Thoracic aorta (tissue), 2 donors: ENCODE data around the gene CXCR3. TPM values are rescaled to one million over a fixed set of nuclear protein-coding genes. Genes with fewer than 3 reads are reported as not detected.
"Not testable (repeated sequence)": the region's sequence is repeated elsewhere in the genome, so short reads cannot be mapped to it uniquely, and the experiment has no call there.

Experiments used
- ATAC-seq: fragments of 150-250 bp; one replicate; pipeline ENCODE4 v1.8.0; 2017; ENCODE audit warnings: low read depth; ENCODE audit not compliant: insufficient number of reproducible peaks, low FRiP score
- DNase-seq: peaks from one replicate; pipeline ENCODE4 v3.0.0-alpha.2; 2020; ENCODE audit warnings: low spot score
- H3K27ac ChIP-seq, 2 donors: fragments of 200-600 bp; sonication (generic); 1 replicate in 1 of 2; 2 replicates in 1 of 2; pipeline ENCODE4 v1.5.1; 2016; ENCODE audit warnings: mild to moderate bottlenecking in 2 of 2, moderate library complexity in 2 of 2
- H3K27me3 ChIP-seq: fragments of 200-600 bp; sonication (generic); replicated peaks from 2 replicates; pipeline ENCODE4 v1.6.0; 2016; ENCODE audit warnings: mild to moderate bottlenecking; ENCODE audit not compliant: insufficient read depth
- H3K36me3 ChIP-seq: fragments of 200-600 bp; sonication (generic); one replicate; pipeline ENCODE4 v1.5.1; 2016
- H3K4me1 ChIP-seq, 2 donors: fragments of 200-600 bp; sonication (generic); 1 replicate in 1 of 2; 2 replicates in 1 of 2; pipeline versions ENCODE4 v1.5.1 to v1.6.0; 2016; ENCODE audit warnings: low read depth in 2 of 2, mild to moderate bottlenecking in 1 of 2; ENCODE audit not compliant: control insufficient read depth in 1 of 2
- H3K4me3 ChIP-seq: fragments of 200-600 bp; sonication (generic); 2 replicates; pipeline ENCODE4 v1.5.1; 2016; ENCODE audit warnings: mild to moderate bottlenecking
- H3K9me3 ChIP-seq: fragments of 200-600 bp; sonication (generic); 2 replicates; pipeline ENCODE4 v1.5.1; 2016
- total RNA-seq, 2 donors: library from RNA; depleted of rRNA; stranded (reverse); fragments of >200 nt; gene quantifications; one replicate each; pipeline versions ENCODE4 v1.1.0 to v1.2.3, GENCODE V29; 2016
- TF ChIP-seq, protein P1 (sequence below): fragments of 200-600 bp; sonication (generic); IDR thresholded peaks from one replicate; pipeline ENCODE4 v1.5.1; 2019; ENCODE audit warnings: antibody characterized with exemption

Gene CXCR3
- total RNA-seq, 2 donors from 2014 or later, result 0.99 TPM; not detected in 1

DNA sequence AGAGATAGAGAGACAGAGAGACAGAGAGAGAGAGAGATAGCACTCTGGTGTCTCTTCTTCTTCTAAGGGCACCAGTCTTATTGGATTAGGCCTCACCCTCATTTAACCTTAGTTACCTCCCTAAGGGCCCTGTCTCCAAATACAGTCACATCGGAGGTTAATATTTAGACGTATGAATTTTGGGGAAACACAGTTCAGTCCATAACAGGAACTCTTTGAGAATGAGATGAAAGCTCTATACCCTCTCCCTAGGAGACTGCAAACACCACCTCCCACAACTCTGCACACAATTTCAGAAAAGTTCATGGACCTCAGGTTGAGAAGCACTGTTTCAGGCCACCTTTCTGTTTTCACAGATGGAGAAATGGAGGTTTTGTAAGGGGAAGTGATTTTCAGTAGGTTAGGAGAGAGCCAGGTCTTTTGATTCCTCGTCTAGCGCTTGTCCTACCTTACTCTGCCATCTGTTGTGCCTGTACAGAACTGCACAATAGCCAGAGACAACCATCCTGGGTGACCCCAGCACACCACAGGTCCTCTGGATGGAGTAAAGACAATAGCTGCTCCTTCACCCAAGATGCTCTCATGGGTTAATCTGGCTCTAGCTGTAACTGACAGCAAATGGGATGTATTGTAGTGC is 32.1 kb upstream of the CXCR3 start:
- no peak for DNase-seq
- no peak for ATAC-seq
- TF ChIP-seq, protein P1, sequence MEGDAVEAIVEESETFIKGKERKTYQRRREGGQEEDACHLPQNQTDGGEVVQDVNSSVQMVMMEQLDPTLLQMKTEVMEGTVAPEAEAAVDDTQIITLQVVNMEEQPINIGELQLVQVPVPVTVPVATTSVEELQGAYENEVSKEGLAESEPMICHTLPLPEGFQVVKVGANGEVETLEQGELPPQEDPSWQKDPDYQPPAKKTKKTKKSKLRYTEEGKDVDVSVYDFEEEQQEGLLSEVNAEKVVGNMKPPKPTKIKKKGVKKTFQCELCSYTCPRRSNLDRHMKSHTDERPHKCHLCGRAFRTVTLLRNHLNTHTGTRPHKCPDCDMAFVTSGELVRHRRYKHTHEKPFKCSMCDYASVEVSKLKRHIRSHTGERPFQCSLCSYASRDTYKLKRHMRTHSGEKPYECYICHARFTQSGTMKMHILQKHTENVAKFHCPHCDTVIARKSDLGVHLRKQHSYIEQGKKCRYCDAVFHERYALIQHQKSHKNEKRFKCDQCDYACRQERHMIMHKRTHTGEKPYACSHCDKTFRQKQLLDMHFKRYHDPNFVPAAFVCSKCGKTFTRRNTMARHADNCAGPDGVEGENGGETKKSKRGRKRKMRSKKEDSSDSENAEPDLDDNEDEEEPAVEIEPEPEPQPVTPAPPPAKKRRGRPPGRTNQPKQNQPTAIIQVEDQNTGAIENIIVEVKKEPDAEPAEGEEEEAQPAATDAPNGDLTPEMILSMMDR, result no peak

DNA sequence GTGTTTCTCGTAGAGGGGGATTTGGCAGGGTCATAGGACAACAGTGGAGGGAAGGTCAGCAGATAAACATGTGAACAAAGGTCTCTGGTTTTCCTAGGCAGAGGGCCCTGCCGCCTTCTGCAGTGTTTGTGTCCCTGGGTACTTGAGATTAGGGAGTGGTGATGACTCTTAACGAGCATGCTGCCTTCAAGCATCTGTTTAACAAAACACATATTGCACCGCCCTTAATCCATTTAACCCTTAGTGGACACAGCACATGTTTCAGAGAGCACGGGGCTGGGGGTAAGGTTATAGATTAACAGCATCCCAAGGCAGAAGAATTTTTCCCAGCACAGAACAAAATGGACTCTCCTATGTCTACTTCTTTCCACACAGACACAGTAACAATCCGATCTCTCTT is 26.1 kb upstream of the CXCR3 start:
- H3K4me3 ChIP-seq, H3K27ac ChIP-seq, DNase-seq, H3K9me3 ChIP-seq, H3K27me3 ChIP-seq, ATAC-seq, H3K36me3 ChIP-seq, H3K4me1 ChIP-seq: not testable (repeated sequence)

More for the DNA sequence above, 32.1 kb upstream of the CXCR3 start:
- Histone ChIP-seq H3K27me3 (no peaks in the 10 kb centered on the region), H3K27ac (no peak overlapping the region), H3K4me3 (no peak overlapping the region), H3K36me3 (no peaks in the 10 kb centered on the region), H3K9me3 (no peaks in the 10 kb centered on the region), H3K4me1 (no peaks in the 10 kb centered on the region)

DNA sequence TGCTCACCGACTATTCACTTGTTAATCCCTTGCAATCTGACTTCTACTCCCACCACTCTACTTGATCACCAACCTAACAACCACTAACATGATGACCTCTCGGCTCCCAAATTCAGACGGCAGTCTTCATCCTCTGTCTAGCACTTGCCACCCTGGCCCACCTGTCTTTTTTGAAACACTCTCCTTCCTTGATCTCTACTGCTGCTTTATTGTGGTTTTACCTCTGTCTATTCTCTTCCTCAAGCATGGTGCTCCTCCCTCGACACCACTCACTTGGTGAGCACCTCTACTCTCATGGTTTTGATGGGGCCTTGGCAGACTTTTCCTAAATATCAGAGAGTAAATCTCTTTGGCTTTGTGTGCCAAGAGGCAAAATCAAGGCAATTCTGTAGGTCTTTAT is 21.7 kb upstream of the CXCR3 start:
- Histone ChIP-seq H3K27ac (no peak overlapping the region), H3K4me3 (no peak overlapping the region), H3K4me1 (no peaks in the 10 kb centered on the region), H3K36me3 (no peaks in the 10 kb centered on the region), H3K27me3 (no peaks in the 10 kb centered on the region), H3K9me3 (no peaks in the 10 kb centered on the region)
- no peak for DNase-seq
- ATAC-seq, result no peak
- TF ChIP-seq, protein P1, result no peak

DNA sequence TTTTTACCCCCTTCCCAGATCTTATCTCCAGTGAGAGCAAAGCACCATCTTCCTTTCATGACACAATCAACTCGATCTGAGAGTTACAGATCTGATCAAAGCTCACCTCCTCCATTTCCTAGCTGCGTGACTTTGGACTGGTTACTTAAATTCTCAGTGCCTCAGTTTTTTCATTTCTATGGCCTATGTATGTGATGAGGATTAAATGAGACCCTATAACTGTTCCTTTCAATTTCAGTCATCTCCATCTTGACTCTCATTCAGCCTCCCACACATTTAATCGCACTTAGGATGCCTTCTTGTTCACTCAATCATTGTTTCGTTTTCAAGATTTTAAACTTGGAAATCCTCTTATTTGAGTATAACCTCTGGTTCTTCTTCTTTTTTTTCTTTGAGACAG is 20.1 kb upstream of the CXCR3 start:
- Histone ChIP-seq H3K27ac (no peak overlapping the region), H3K9me3 (no peaks in the 10 kb centered on the region), H3K36me3 (no peaks in the 10 kb centered on the region), H3K4me3 (no peak overlapping the region), H3K27me3 (no peaks in the 10 kb centered on the region), H3K4me1 (no peaks in the 10 kb centered on the region)
- ATAC-seq, result no peak
- TF ChIP-seq, protein P1, result no peak
- DNase-seq, result no peak

DNA sequence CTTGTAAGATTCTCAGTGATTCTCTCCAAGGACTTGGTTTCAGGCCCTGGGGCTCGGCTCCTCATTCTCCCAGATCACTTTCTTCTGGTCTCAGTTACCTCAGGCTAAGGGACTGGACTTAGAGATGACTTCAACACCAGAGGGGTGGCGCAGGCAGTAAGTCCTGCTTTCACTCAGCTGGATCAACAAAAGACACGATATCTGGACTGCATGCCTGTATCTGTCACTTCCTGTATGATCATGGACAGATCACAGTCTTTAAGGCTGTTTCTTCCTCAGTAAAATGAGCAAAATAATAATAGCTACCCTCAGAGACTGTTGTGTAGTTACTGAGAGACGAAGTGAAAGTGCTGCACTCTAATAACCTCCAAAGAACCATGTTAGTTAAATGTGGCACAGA is 19.5 kb upstream of the CXCR3 start:
- Histone ChIP-seq H3K4me1 (no peaks in the 10 kb centered on the region), H3K27me3 (no peaks in the 10 kb centered on the region), H3K36me3 (no peaks in the 10 kb centered on the region), H3K9me3 (no peaks in the 10 kb centered on the region), H3K4me3 (no peak overlapping the region), H3K27ac (peak overlapping the region in 1 of 2 donors; percentile 8)
- TF ChIP-seq, protein P1, result no peak
- DNase-seq, result no peak
- no peak for ATAC-seq

DNA sequence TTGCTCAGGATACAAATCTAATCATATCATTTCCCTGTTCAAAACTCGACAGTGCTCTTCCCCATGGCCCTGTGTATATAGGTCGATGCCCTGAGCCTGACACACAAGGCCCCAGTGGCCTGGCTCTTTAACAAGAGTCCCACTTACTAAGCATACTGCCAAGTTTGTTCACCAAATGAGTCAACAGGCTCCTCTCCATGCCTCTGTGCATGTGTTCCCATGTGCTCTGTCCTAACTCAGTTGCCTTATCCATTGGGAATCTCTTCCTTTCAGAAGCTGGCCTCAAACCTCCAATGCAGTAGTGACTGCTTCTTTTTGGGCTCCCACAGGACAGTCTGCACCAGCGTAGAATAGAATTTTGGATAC is 18.9 kb upstream of the CXCR3 start:
- TF ChIP-seq, protein P1, result no peak
- Histone ChIP-seq H3K36me3 (no peaks in the 10 kb centered on the region), H3K27ac (no peak overlapping the region), H3K9me3 (no peaks in the 10 kb centered on the region), H3K4me3 (no peak overlapping the region), H3K27me3 (no peaks in the 10 kb centered on the region), H3K4me1 (no peaks in the 10 kb centered on the region)
- no peak for DNase-seq
- no peak for ATAC-seq
